GM18507 (cell line): Measurements from ENCODE around the gene TULP3.

Source experiments
- DNase-seq: peaks from one replicate; pipeline ENCODE4 v3.0.0; 2011; ENCODE audit warnings: low read depth; ENCODE audit not compliant: insufficient read length; ENCODE audit errors: extremely low spot score
- FAIRE-seq: peaks from 2 replicates; lab custom pipeline; 2011; peaks lifted over from hg19 to GRCh38; lab: Jason Lieb, UNC

The TULP3 gene

DNA sequence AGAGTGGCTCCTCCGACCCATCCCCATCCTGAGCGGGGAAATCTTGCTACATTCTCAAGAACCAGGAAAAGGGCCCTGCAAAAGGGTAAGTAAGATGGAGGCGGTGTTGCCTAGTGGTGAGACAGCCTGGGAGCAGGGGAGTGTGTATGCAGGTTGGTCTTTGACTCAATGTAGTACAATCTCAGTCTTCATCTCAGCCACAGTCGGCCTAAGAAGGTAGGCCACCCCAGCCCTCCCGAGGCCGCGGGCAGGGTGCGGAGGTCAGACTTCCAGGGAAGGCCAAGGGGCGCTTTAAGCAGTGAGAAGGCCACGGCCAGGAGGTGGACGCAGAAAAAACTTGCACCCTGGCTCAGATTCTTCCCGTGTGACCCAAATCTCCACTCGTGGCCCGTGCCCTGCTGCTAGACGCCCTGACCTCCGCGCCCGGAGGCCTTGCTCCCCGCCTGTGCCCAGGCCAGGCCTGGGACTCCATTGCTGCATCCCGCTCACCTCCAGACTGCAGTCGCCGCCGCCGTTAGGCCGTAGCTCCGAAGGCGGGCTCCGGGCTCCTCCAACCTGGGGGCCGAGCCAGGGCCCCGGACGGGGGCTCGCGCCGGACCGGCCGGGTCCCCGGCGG lies 14.2 kb upstream of the TULP3 start:
- no peak for FAIRE-seq
- DNase-seq = no peak

DNA sequence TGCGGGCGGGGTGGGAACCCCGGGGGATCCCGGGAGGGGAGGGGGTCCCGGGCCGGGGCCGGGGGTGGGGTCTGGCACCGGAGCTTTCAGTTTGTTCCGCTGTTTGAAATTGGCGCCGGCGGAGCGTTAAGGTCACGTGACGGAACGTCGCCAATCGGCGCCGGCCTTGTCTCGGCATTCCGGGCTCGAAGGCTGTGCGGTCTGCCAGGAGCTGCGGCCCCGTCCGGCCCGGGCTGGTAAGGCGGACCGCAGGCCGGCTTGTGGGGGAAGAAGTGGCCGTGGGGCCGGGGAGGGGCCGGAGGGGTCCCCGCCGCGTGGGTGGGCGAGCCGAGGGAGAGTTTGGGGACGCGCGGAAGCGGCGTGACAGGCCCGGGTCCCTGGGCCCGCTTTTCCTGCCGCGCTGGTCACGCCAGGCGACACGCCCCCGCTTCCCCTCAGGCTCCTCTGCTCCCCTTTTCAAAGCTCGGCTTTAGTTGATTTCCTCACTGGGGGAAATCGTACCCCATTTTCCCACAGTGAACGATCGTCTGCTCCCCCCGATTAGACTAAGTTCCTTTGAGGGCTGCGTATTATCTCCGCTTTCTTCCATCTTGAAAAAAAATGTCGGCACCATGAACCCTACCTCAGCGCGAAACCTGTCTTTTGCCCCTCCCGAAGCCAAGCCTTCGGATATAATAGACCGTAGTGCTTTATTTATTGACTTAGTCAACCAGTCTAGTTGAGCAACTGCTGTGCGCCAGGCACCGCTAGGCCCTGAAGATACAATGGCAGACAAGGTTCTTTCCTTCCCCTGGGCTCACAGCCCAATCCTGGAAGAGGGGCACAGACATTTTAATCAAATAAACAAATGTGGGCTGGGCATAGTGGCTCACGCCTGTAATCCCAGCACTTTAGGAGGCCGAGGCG lies 13.4 kb upstream of the TULP3 start, which contains the start of the genes FOXM1 and RHNO1:
TSS of gene FOXM1 (minus strand) at position 128 of the 906 bp plus-strand sequence. CDS start 2,696 bp downstream, outside the sequence.
TSS of gene RHNO1 (plus strand) at position 177 of the 906 bp plus-strand sequence. CDS start 8,144 bp downstream, outside the sequence.
- peak; percentile 53 for FAIRE-seq

DNA sequence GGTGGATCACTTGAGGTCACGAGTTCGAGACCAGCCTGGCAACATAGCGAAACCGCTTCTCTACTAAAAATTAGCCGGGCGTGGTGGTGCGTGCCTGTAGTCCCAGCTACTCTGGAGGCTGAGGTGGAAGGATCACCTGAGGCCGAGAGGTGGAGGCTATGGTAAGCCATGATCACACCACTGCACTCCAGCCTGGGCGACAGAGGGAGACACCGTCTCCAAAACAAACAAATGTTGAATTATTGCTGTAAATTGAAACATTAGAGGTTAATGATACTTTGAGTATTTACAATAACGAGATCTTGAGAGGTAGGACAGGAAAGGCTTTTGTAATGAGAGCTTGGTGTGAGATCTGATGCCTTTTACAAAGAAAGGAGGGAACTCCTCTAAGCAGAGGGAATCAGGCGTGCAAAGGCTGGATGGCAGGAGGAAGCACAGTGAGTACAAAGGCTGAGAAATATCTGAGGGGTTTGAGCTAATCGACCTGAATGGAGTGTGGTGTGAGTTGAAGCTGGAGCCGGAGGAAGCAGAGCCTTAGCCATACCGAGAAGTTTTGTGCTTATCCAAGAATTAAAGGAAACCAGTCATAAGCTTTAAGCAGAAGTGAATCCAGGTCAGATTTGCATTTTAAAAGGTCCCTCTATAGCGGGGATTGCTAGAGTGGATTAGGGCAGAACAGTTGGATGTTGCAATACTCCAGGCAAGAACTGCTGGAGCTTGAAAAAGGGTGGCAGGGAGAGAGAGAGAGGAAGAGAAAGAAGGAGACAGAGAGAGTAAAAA lies 12.5 kb upstream of the TULP3 start:
- FAIRE-seq (no peak), DNase-seq (no peak)

More for the DNA sequence above, 13.4 kb upstream of the TULP3 start, which contains the start of the genes FOXM1 and RHNO1:
- peak; percentile 93 for DNase-seq

DNA sequence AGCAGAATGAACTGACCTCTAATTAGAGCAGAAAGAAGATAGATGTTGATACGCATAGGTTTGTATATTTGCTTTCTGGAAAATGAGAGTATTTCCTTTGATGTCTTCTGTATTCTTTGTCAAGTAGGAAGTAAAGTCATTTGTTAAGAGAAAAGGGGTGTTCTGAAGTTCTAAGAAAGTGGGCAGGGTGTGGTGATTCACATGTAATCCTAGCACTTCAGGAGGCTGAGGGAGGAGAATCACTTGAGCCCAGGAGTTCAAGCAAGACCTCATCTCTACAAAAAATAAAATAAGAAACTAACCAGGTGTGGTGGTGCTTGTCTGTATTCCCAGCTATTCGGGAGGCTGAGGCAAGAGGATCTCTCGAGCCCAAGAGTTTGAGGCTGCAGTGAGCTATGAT lies 10.8 kb upstream of the TULP3 start:
- FAIRE-seq (no peak), DNase-seq (no peak)

DNA sequence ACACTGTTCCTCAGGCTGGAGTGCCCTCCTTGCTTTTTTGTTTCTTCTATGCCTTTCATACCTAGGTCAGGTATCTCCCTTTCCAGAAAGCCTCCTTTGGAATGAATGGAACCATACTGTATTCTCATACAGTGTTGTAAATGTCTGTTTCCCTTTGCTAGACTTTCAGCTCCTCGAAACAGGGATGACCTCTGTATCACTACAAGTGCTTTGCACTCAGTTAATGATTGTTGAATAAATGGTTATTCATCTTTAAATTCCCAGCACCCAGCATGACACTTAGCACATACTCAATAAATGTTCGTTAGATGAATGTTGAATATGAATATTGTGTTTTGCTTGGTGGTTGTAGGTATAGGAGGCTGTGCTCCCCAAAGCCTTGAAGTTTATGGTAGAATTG lies 5.9 kb upstream of the TULP3 start:
- no peak for DNase-seq
- FAIRE-seq = no peak

DNA sequence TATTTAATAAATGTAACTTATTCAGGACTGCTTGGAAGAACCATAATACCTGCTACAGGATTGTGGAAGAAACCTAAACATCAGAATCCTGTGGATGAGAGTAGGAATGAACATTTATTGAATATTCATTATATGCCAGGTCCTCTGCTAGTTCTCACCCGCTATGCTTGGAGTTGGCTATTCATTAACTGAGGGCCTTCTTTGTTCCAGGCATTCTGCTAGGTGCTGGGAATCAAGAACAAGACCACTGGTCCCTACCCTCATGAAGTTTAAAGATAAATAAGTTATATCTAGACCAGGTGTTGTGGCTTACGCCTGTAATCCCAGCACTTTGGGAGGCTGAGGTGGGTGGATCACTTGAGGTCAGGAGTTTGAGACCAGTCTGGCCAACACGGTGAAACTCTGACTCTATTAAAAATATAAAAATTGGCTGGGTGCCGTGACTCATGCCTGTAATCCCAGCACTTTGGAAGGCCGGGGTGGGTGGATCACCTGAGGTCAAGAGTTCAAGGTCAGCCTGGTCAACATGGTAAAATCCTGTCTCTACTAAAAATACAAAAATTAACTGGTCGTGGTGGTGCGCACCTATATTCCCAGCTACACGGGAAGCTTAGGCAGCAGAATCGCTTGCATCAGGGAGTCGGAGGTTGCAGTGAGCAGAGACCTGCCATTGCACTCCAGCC lies 3.8 kb upstream of the TULP3 start:
- DNase-seq (no peak), FAIRE-seq (no peak)

DNA sequence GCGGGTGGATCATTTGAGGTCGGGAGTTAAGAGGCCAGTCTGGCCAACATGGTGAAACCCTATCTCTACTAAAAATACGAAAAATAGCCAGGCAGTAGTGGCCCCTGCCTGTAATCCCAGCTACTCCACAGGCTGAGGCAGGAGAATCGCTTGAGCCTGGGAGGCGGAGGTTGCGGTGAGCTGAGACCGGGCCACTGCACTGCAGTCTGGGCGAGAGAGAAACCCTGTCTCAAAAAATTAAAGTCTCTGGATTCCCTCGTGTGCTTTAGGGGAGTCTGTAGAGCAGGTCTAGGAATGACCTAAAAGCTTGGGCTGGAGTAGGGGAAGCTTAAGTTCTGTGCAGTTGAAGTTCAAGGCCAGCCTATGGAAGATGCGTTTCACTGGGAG lies 697 bp upstream of the TULP3 start:
- FAIRE-seq (no peak), DNase-seq (no peak)

DNA sequence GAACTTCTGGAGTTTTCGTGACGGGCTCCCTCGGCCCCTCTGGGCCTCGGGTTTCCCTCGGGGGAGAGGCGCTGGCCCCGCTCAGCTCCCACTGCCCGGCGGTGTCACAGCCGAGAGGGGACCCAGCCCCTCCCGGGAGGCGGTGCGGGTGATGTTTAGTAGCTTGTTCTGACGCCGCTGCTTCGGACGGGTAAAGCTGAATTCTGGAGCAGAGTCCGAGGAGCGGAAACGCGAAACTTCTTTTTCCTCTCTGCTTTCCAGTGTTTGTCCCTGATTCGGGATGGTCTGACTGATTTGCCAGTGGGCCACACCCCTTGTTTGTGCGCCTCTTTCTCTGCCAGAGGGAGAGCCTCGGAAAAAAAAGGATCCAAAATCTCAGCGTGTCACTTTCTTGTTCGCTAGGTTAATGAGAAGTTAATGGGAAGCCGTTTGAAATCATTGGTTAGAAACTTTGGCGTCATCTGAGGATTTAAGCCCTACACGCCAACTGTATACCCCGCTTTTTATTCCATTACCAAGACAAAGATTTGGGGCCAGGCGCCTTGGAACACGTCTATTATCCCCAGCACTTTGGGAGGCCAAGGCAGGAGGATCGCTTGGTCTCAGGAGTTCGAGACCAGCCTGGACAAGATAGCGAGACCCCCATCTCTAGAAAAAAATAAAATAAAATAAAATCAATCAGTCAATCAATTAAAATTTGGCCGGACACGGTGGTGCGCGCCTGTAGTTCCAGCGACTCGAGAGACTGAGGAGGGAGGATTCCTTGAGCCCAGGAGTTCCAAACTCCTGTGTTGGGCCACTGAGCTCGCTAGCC lies 756 bp downstream of the TULP3 start:
- FAIRE-seq (no peak), DNase-seq (no peak)

DNA sequence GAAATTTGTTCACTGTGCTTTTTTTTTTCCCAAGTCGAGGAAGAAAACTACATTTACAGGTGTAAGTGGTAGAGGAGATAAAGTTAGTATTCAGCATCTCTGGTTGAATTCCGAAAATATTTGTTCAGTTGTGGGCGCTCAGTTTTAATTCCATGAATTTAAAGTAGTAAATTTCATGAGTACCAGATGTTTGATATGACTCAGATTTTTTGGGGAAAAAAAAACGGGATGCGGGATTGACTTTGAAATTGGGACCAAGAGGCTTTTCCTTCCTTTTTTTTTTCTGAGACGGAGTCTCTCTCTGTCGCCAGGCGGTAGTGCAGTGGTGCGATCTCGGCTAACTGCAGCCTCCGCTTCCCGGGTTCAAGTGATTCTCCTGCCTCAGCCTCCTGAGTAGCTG lies 1.6 kb downstream of the TULP3 start:
- no peak for FAIRE-seq
- DNase-seq = no peak

DNA sequence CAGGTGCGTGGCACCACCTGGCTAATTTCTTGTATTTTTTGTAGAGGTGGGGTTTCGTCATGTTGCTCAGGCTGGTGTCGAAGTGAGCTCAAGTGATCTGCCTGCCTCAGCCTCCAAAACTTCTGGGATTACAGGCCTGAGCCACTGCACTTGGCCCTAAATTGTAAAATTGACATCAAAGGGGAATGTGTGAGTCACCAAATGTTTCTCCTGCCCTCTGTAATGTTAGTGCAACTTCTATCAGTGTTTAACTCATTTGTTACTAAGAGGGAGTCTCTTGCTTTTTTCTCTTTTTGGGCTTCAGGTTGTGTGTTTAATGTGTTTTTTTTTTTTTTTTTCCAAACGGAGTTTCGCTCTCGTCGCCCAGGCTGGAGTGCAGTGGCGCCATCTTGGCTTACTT lies 2.3 kb downstream of the TULP3 start:
- no peak for FAIRE-seq
- DNase-seq = no peak

DNA sequence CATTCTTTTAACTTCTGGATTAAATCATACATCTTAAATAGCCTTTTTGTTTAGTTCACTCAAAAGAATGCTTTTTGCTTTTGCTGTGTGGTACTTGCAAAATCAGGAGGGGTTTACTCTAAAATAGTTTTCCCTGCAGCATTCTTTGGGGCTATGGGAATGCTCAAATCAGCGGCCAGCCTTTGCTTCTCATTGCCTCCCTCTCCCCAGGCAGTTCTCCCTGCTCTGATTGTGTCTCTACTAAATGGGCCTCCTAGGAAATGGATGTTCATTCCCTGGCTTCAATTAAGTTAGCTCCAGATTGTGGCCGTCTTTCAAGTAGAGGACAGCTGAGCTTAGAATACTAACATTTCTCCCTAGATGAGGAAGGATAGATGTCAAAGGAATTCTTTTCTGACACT lies 4.4 kb downstream of the TULP3 start:
- FAIRE-seq (no peak), DNase-seq (no peak)

DNA sequence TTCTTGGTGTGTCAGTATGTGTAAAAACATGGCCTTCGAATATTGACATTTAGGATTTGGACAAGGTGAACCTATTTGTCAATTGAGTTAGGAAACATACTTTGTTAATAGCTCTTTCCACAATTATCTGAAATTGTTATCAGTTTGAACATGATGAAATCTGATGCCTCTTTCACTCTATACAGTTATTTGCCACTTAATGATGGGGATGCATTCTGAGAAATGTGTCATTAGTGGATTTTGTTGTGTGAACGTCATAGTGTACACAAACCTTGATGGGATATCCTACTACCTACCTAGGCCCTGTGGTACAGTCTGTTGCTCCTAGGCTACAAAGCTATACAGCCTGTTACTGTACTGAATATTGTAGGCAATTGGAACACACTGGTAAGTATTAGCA lies 4.8 kb downstream of the TULP3 start:
- FAIRE-seq (no peak), DNase-seq (no peak)

DNA sequence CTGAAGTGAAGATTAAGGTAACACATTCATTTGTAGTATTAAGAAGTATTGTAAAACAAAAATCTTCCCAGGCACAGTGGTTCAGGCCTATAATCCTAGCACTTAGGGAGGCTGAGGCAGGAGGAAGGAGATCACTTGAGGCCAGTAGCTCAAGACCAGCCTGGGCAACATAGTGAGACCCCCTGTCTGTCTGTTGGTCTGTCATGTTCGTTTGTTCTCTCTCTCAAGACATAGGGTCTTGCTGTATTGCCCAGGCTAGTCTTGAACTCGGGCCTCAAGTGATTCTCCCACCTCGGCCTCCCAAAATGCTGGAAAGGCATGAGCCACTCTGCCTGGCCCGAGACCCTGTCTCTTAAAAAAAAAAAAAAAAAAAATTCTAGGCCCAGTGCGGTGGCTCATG lies 6.7 kb downstream of the TULP3 start:
- FAIRE-seq (no peak), DNase-seq (no peak)

DNA sequence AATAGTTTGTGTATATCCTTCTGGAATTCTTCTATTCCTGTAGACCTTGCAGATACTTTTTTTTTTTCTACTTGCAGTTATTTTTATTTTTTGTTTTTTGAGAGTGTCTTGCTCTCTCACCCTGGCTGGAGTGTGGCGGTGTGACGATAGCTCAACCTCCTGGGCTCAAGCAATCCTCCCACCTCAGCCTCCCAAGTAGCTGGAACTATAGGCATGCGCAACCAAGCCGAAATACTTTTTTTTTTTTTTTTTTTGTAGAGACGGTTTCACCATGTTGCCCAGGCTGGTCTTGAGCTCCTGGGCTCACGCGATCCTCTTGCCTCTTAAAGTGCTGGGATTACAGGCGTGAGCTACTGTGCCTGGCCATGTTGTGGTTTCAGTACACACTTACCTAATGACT lies 10.0 kb downstream of the TULP3 start:
- DNase-seq (no peak), FAIRE-seq (no peak)

DNA sequence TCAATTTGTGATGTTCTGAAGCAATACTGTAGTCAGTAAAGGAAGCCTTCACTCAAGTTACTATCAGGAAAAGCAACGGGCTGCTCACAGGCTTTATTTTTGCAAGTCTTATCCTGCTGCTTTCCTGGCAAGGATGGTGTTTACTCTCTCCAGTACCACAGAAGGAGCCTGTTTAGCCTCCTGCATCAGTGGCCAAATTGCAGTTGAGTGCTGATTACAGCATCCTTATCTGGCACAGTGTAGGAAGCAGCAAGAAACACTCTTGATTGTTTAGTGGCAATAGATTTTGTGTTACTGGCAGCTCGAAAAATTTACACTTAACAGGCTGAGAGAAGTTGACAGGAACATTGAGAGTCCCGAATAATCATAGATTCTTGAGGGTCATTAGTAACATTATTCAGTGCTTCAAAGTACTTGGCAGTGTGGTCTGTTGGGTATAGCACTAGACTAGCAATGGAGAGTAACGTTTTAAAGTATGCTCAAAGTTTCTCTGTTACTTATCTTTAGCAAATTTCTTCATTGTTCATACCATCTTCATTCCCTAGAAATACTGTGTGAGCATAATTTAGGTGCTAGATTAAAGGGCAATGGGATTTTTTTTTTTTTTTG lies 11.7 kb downstream of the TULP3 start:
- no peak for FAIRE-seq

DNA sequence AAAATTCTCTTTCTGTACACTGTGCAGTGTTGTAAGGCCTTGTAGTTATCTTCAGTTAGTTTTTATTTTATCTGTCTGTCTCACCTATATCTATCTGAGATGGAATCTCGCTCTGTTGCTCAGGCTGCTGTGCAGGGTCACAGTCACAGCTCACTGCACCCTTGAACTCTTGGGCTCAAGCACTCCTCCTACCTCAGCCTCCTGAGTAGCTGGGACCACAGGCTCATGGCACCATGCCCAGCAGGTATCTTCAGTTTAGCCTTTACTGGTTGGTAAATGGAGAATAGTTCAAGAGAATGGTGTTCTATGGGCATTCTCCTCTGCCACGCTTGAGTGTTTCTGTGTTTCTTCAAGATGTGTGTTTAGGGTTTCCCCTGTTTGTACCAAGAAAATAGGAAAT lies 13.6 kb downstream of the TULP3 start:
- FAIRE-seq = peak; percentile 31

More for the DNA sequence above, 11.7 kb downstream of the TULP3 start:
- DNase-seq = no peak

DNA sequence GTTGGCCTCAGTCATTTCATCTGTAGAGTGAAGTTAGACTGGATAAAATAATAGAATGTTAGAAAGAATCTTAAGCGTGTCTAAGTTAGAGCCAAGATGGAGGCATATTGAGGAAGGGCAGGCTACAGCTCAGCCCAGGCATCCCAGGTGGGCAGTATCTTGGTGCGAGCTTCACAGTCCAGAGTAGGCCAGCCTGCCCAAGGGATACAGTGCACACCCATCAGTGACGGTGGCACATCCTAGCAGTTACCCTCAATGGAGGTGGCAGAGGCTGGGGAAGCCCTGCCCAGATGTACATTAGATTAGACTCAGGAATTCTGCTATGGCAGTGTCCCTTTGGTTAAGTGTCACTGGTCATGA lies 21.5 kb downstream of the TULP3 start:
- DNase-seq = no peak
- FAIRE-seq = no peak

More for the DNA sequence above, 13.6 kb downstream of the TULP3 start:
- DNase-seq = no peak

DNA sequence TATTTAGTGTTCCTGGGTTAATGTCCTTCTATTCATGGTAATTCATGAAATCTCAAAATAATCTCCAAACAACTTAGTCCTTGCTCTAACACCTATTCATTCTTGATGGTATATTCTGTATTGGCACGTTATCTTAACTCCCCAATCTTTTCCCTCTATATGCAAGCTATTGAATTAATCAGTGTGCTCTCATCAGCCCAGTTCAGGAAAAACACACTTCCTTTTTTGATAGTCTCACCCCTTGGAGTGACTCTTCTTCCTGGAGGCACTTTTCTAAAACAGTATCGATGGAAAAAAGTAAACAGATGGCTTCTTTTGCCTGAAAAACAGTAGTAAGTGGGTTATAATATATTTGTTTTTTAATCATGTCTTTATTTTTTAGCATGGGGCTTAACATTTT lies 28.6 kb downstream of the TULP3 start:
- no peak for FAIRE-seq
- no peak for DNase-seq
